GF-D8 (cell line): ENCODE data around the gene FBH1.
"Not testable (repeated sequence)": the region's sequence is repeated elsewhere in the genome, so short reads cannot be mapped to it uniquely, and the experiment has no call there.

Experiments
- DNase-seq: peaks from one replicate; lab custom pipeline; 2025; lab: John Stamatoyannopoulos, UW

FBH1 gene

GRCh38 chr10:5876181-5876768, 13.8 kb upstream of the FBH1 start:
- DNase-seq, result no peak

GRCh38 chr10:5877041-5877440, 13.0 kb upstream of the FBH1 start:
- not testable (repeated sequence) for DNase-seq

- no peak for DNase-seq
These were observed 7.1 kb upstream of the FBH1 start for GRCh38 chr10:5882961-5883360.

GRCh38 chr10:5885619-5886018, 4.4 kb upstream of the FBH1 start:
- DNase-seq, result no peak

- DNase-seq, result no peak
These were observed 3.0 kb upstream of the FBH1 start for GRCh38 chr10:5887029-5887428.

GRCh38 chr10:5887641-5888040, 2.4 kb upstream of the FBH1 start:
- no peak for DNase-seq

GRCh38 chr10:5888351-5888750, 1.7 kb upstream of the FBH1 start:
- peak; percentile 13 for DNase-seq

- DNase-seq, result no peak
These were observed 1.0 kb upstream of the FBH1 start for GRCh38 chr10:5888843-5889623.

- no peak for DNase-seq
These were observed 441 bp downstream of the FBH1 start for GRCh38 chr10:5890452-5890915.

GRCh38 chr10:5891009-5891408, 966 bp downstream of the FBH1 start:
- no peak for DNase-seq

GRCh38 chr10:5892007-5892406, 2.0 kb downstream of the FBH1 start:
- DNase-seq, result no peak

GRCh38 chr10:5893321-5893720, 3.3 kb downstream of the FBH1 start:
- DNase-seq, result no peak

- no peak for DNase-seq
These were observed 4.4 kb downstream of the FBH1 start for GRCh38 chr10:5894403-5894802.

- DNase-seq, result no peak
These were observed 4.8 kb downstream of the FBH1 start for GRCh38 chr10:5894873-5895272.

- no peak for DNase-seq
These were observed 5.3 kb downstream of the FBH1 start for GRCh38 chr10:5895365-5895764.

- DNase-seq, result no peak
These were observed 5.8 kb downstream of the FBH1 start for GRCh38 chr10:5895804-5896203.

GRCh38 chr10:5896208-5897052, 6.4 kb downstream of the FBH1 start:
- no peak for DNase-seq

- no peak for DNase-seq
These were observed 7.0 kb downstream of the FBH1 start for GRCh38 chr10:5897053-5897340.

- no peak for DNase-seq
These were observed 7.5 kb downstream of the FBH1 start for GRCh38 chr10:5897504-5897903.

- no peak for DNase-seq
These were observed 8.1 kb downstream of the FBH1 start for GRCh38 chr10:5898163-5898562.

- no peak for DNase-seq
These were observed 10.2 kb downstream of the FBH1 start for GRCh38 chr10:5900247-5900646.

GRCh38 chr10:5902511-5903274, 12.7 kb downstream of the FBH1 start:
- DNase-seq, result no peak
